Measurements from ENCODE around the gene VAMP8. TPM values are rescaled to one million over a fixed set of nuclear protein-coding genes. Genes with fewer than 3 reads are reported as not detected.

The VAMP8 gene
- total RNA-seq, 1 donor from 2014 or later, result 10.0 TPM

DNA sequence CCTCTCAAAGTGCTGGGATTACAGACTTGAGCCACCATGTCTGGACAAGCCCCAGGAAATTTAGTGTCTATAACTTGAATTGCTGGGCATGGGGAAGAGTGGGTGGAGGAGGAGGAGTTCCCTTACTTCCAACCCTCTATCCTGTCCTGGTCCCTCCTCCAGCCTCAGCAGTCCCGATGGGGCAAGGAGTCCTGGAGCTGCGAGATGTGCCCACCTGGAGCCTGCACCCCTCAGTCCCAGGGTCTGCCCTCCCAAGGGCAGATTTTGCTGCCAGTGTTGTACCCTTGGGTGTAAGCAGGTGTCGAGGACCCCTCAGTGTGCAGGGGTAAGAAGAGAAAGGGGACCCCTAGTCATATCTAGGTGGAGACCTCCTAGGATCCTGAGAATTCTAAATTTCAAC lies 2.8 kb downstream of the VAMP8 start:
- DNase-seq (ENCODE audit: low spot score in 2 of 2), result no peak
- Histone ChIP-seq H3K27me3 (no peaks in the 10 kb centered on the region), H3K36me3 (no peaks in the 10 kb centered on the region), H3K4me3 (no peak overlapping the region), H3K9me3 (no peaks in the 10 kb centered on the region), H3K4me1 (peaks cover 0 to 8% of the 10 kb centered on the region in 2 donors), H3K27ac (no peak overlapping the region)
- TF ChIP-seq, protein P1, sequence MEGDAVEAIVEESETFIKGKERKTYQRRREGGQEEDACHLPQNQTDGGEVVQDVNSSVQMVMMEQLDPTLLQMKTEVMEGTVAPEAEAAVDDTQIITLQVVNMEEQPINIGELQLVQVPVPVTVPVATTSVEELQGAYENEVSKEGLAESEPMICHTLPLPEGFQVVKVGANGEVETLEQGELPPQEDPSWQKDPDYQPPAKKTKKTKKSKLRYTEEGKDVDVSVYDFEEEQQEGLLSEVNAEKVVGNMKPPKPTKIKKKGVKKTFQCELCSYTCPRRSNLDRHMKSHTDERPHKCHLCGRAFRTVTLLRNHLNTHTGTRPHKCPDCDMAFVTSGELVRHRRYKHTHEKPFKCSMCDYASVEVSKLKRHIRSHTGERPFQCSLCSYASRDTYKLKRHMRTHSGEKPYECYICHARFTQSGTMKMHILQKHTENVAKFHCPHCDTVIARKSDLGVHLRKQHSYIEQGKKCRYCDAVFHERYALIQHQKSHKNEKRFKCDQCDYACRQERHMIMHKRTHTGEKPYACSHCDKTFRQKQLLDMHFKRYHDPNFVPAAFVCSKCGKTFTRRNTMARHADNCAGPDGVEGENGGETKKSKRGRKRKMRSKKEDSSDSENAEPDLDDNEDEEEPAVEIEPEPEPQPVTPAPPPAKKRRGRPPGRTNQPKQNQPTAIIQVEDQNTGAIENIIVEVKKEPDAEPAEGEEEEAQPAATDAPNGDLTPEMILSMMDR (IDR thresholded peaks at IDR 0.05), result no peak
- intact Hi-C loops (cut with DNase I), result no loop called here

DNA sequence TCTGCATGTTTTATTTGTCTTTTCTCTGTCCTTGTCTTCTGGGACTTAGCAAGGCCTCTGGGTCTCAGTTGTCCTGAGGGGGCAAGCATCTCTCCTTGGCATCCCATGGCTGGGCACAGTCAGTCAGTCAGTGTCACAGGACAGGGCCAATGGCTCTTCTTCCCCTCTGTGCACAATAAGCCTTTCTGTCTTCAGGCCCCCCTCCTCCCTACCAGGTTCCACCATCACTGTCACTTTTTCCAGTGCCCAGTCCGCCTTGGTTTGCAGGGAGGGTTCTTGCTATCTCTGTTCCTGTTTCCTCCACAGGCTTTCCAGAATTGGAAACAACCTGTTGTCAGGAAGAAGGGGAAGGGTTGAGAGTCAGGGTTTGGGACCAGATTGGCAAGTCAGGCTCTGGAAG lies 5.1 kb downstream of the VAMP8 start:
- intact Hi-C loops (cut with DNase I), result no loop called here
- Histone ChIP-seq H3K36me3 (no peaks in the 10 kb centered on the region), H3K4me3 (no peak overlapping the region), H3K9me3 (no peaks in the 10 kb centered on the region), H3K4me1 (peaks cover 0 to 20% of the 10 kb centered on the region in 2 donors), H3K27ac (no peak overlapping the region), H3K27me3 (no peaks in the 10 kb centered on the region)
- DNase-seq (ENCODE audit: low spot score in 2 of 2), result no peak
- TF ChIP-seq, protein P1 (IDR thresholded peaks at IDR 0.05), result no peak

DNA sequence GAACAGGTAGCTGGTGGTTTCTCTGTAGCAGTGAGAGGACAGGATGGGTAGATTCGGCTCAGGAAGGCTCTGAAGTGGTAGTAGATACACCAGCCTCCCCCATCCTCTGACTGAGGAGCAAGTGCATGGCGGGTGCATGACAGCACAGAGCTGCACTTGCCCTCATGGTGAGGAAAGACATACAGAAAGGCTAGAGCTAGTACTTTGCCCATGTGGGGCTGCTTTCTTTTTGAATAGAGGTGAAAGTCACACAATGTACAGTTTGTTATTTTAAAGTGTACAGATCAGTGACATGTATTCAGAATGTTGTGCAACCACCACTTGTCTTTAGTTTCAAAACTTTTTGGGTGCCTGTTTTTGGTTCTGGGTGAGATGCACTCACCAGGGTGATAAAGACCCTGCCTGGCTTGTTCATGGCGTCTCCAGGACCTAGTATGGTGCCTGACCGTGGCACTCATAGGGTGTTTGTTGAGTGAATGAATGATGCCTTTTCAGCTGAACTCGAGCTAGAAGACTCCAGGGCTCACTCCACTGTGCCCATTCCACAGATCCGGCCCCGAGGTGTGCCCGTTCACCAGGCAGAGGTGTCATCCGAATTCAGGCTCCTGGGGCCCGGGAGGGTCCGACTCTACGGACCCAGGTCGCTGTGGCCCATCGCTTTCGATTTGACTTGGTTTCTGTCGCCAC lies 6.4 kb downstream of the VAMP8 start:
- peaks cover 0 to 26% of the 10 kb centered on the region in 2 donors for H3K4me1 ChIP-seq
- TF ChIP-seq, protein P1 (IDR thresholded peaks at IDR 0.05), result no peak
- no peaks in the 10 kb centered on the region for H3K36me3 ChIP-seq
- peak overlapping the region; percentile 61 to 74 for H3K4me3 ChIP-seq
- intact Hi-C loops (cut with DNase I), result loop anchor here (2.0 kb wide), 2 partner anchors 23 to 33 kb away; partner anchors contain the start of genes GGCX and USP39
- no peaks in the 10 kb centered on the region for H3K9me3 ChIP-seq
- H3K27me3 ChIP-seq, result no peaks in the 10 kb centered on the region
- no peak for DNase-seq (ENCODE audit: low spot score in 2 of 2)
- peak overlapping the region; percentile 84 to 95 for H3K27ac ChIP-seq

DNA sequence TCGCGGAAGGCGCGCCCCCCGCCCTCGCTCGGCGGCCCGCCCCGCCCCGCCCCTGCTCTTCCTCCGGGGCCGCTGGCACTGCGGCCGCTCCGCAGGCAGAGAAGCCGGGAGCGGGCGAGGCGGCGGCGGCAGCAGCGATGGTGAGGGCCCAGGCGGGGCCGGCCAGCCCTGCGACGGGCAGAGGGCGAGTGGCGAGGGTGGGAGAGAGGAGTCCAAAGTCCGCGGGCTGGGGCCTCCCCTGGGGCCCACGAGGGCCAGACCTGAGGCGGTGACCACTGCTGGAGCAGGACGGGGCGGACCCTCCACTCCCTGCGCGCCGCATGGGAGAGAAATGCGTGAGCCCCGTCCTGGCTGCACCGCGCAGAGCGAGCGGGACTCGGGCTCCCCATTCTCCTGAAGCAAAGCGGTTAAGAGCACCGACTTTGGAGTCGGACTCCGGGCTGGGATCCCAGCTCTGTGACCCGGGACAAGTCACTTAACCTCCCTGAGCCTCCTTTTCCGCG lies 7.0 kb downstream of the VAMP8 start, which contains the start of gene VAMP5:
Gene VAMP5, plus strand, starts transcription at position 78 of the 503 bp plus-strand sequence. Its CDS starts 60 bp downstream, at position 138.
- Histone ChIP-seq H3K4me3 (peak within 1 kb of the TSS; percentile 61 to 74), H3K36me3 (no peaks in the 10 kb centered on the region), H3K27ac (peak within 1 kb of the TSS; percentile 84 to 95), H3K9me3 (no peaks in the 10 kb centered on the region), H3K27me3 (no peaks in the 10 kb centered on the region), H3K4me1 (peaks cover 0 to 32% of the 10 kb centered on the region in 2 donors)
- no peak for DNase-seq (ENCODE audit: low spot score in 2 of 2)
- TF ChIP-seq, protein P1 (IDR thresholded peaks at IDR 0.05), result no peak
- intact Hi-C loops (cut with DNase I), result loop anchor here (2.0 kb wide), 2 partner anchors 24 to 32 kb away; partner anchors contain the start of genes GGCX and USP39

DNA sequence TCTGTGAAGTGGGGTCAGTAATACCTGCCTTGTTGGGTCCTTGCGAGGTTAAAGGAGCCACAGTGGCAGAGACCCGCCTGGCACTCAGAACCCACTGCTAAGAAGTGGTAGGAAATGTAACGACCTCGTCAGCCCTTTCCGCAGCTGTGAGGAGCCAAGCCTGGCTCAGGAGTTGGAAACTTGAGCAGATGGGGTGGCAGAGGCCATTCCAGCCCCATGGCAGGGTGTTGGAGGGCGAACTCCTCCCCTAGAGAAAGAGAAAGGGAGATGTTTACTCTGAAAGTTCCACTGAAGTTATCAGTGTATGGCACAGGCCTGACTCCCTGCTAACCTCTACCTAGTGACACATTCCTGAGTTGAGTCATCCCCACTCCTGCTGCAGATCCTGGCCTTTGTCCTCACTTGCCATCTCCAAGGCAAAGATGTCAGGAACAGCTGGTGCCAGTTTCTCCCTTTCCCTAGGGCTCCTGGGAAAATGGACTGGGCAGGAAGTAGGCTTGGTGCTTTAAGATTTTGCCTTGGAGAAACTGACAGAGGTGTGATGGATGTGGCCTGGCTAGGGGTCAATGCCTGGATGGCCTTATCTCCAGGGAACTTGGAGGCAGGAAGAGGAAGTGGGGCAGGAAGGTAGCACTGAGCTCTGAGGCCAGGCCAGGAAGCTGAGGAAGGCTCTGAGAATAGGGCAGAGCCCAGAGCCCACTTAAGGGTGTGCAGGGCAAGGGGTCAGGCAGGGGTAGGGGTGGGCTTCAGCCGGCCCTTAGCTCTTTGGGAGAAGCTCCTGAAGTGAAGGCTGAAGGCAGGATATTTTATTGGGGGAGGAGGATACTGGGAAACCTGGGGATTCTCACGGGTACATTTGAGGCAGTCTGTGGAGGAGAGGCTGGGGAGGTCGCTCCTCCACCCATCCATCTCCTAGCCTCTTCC lies 7.7 kb downstream of the VAMP8 start:
- intact Hi-C loops (cut with DNase I), result loop anchor here (1.0 to 2.0 kb wide), 3 partner anchors 17 to 32 kb away; partner anchors contain the start of genes GGCX, TMEM150A and USP39
- peaks cover 0 to 39% of the 10 kb centered on the region in 2 donors for H3K4me1 ChIP-seq
- no peaks in the 10 kb centered on the region for H3K27me3 ChIP-seq
- H3K27ac ChIP-seq, result peak overlapping the region; percentile 84 to 95
- H3K36me3 ChIP-seq, result no peaks in the 10 kb centered on the region
- H3K9me3 ChIP-seq, result no peaks in the 10 kb centered on the region
- DNase-seq (ENCODE audit: low spot score in 2 of 2), result peak in 1 of 2 donors; percentile 81
- peak overlapping the region; percentile 61 to 74 for H3K4me3 ChIP-seq
- TF ChIP-seq, protein P1 (IDR thresholded peaks at IDR 0.05), result no peak

All from ascending aorta (tissue), 2 donors.